Liver (tissue), 9 donors: ENCODE results near the gene ERBB2. TPM values are rescaled to one million over a fixed set of nuclear protein-coding genes. Genes with fewer than 3 reads are reported as not detected.
A peak's percentile ranks its signal among the peaks of the same experiment; 100 is the strongest.

Experiments
- DNase-seq: peaks from one replicate; pipeline ENCODE4 v3.0.0-alpha.2; 2017; ENCODE audit warnings: low spot score
- H3K27ac ChIP-seq, 2 donors: one replicate each; pipeline ENCODE4 v1.7.0; 2013; ENCODE audit warnings: inconsistent platforms in 2 of 2, low read length in 2 of 2, control low read depth in 1 of 2, low read depth in 1 of 2, mild to moderate bottlenecking in 1 of 2
- H3K27me3 ChIP-seq, 4 donors: one replicate each; pipeline versions ENCODE4 v1.6.1 to v1.7.0; 2013; ENCODE audit warnings: low read length in 3 of 4, inconsistent platforms in 1 of 4, mild to moderate bottlenecking in 1 of 4, moderate library complexity in 1 of 4; ENCODE audit not compliant: control insufficient read depth in 4 of 4, insufficient read depth in 4 of 4
- H3K36me3 ChIP-seq, 4 donors: one replicate each; pipeline versions ENCODE4 v1.6.1 to v1.7.0; 2013; ENCODE audit warnings: low read length in 3 of 4, mild to moderate bottlenecking in 3 of 4, low read depth in 1 of 4, moderate library complexity in 1 of 4; ENCODE audit not compliant: control insufficient read depth in 4 of 4, insufficient read depth in 3 of 4
- H3K4me1 ChIP-seq, 4 donors: one replicate each; pipeline versions ENCODE4 v1.6.1 to v1.7.0; 2013; ENCODE audit warnings: low read length in 3 of 4, mild to moderate bottlenecking in 3 of 4, moderate library complexity in 1 of 4; ENCODE audit not compliant: control insufficient read depth in 4 of 4, insufficient read depth in 4 of 4
- H3K4me3 ChIP-seq, 3 donors: one replicate each; pipeline versions ENCODE4 v1.6.1 to v1.7.0; 2013; ENCODE audit warnings: low read length in 3 of 3, control low read depth in 1 of 3, low read depth in 1 of 3, mild to moderate bottlenecking in 1 of 3
- H3K9ac ChIP-seq, 2 donors: one replicate each; pipeline ENCODE4 v1.7.0; 2013; ENCODE audit warnings: low read length in 2 of 2, mild to moderate bottlenecking in 2 of 2, moderate library complexity in 2 of 2, control low read depth in 1 of 2, low read depth in 1 of 2
- H3K9me3 ChIP-seq, 4 donors: one replicate each; pipeline versions ENCODE4 v1.6.1 to v1.7.0; 2013; ENCODE audit warnings: low read length in 3 of 4; ENCODE audit not compliant: control insufficient read depth in 4 of 4
- ATF3 ChIP-seq: IDR thresholded peaks from 2 replicates; pipeline ENCODE4 v1.6.1; 2016; ENCODE audit warnings: antibody characterized with exemption
- CTCF ChIP-seq: fragments of 150-350 bp; IDR thresholded peaks from 2 replicates; pipeline ENCODE4 v1.5.1; 2017; ENCODE audit warnings: improper control_type of control experiment, low read depth, low read length; ENCODE audit not compliant: missing input control
- EGR1 ChIP-seq, 2 donors: IDR thresholded peaks; 2 replicates each; pipeline ENCODE4 v1.6.1; 2016 to 2018; ENCODE audit warnings: antibody characterized with exemption in 2 of 2, low read depth in 2 of 2
- HNF4A ChIP-seq, 2 donors: conservative IDR thresholded peaks; 2 replicates each; pipeline ENCODE4 v1.6.1; 2016; ENCODE audit warnings: antibody characterized with exemption in 2 of 2, mild to moderate bottlenecking in 2 of 2
- HNF4G ChIP-seq: IDR thresholded peaks from 2 replicates; pipeline ENCODE4 v1.6.1; 2016; ENCODE audit warnings: antibody characterized with exemption
- JUND ChIP-seq, 2 donors: IDR thresholded peaks; 2 replicates each; pipeline ENCODE4 v1.6.1; 2016; ENCODE audit warnings: antibody characterized with exemption in 2 of 2
- NR2F2 ChIP-seq: IDR thresholded peaks from 2 replicates; pipeline ENCODE4 v1.6.1; 2016; ENCODE audit warnings: antibody characterized with exemption
- RAD21 ChIP-seq, 2 donors: IDR thresholded peaks; 2 replicates each; pipeline ENCODE4 v1.6.1; 2016; ENCODE audit warnings: antibody characterized with exemption in 2 of 2, mild to moderate bottlenecking in 2 of 2
- RXRA ChIP-seq, 2 donors: IDR thresholded peaks; 2 replicates each; pipeline ENCODE4 v1.6.1; 2017 to 2018; ENCODE audit warnings: antibody characterized with exemption in 2 of 2, mild to moderate bottlenecking in 1 of 2
- TAF1 ChIP-seq: conservative IDR thresholded peaks from 2 replicates; pipeline ENCODE4 v1.6.1; 2016; ENCODE audit warnings: antibody characterized with exemption, mild to moderate bottlenecking
- ZBTB33 ChIP-seq: IDR thresholded peaks from 2 replicates; pipeline ENCODE4 v1.6.1; 2016; ENCODE audit warnings: antibody characterized with exemption
- WGBS: extraction: QIAGEN DNeasy Blood & Tissue Kit; methylation state at CpG from one replicate; pipeline ENCODE4 v1.1.7; 2013; 5-methylcytosine and 5-hydroxymethylcytosine counted together
- polyA plus RNA-seq, 2 donors: library from polyadenylated mRNA; stranded (reverse) in 1 of 2; unstranded in 1 of 2; fragments of 200-250 nt in 1 of 2; fragments of >200 nt in 1 of 2; fragmentation: Nextera tagmentation in 1 of 2; extraction: Ambion mirVana in 1 of 2; gene quantifications; one replicate each; pipeline versions ENCODE4 v1.2.1 to v1.2.3, GENCODE V29; 2013 to 2015
- total RNA-seq, 2 donors: library from RNA; depleted of rRNA; stranded (reverse); fragments of >200 nt; gene quantifications; one replicate each; pipeline ENCODE4 v1.2.3, GENCODE V29; 2014
- donor health status: healthy.
- donor health status: healthy.
- donor health status: healthy.
- donor health status: healthy.
- donor health status: healthy.

ERBB2 gene
- total and polyA plus RNA-seq, 4 donors = 4.7 to 28.8 (median 15.7) TPM

GRCh38 chr17:39653316-39653661 lies 46.6 kb upstream of the ERBB2 start:
- DNase-seq = no peak
- Histone ChIP-seq H3K4me1 (peaks cover 3 to 6% (median 4%) of the 10 kb centered on the region in 4 donors), H3K36me3 (peaks cover 0 to 5% (median under 1%) of the 10 kb centered on the region in 4 donors), H3K27ac (no peak overlapping the region), H3K9me3 (no peaks in the 10 kb centered on the region), H3K4me3 (no peak overlapping the region), H3K9ac (no peak overlapping the region), H3K27me3 (no peaks in the 10 kb centered on the region)
- WGBS = 87% methylated on average over 12 of the region's 12 CpGs
- TF ChIP-seq JUND (IDR thresholded peaks at IDR 0.05) (no peak), TAF1 (no peak), HNF4G (no peak)

- Histone ChIP-seq H3K4me3 (no peak overlapping the region), H3K9me3 (no peaks in the 10 kb centered on the region), H3K27ac (no peak overlapping the region), H3K36me3 (peaks cover 0 to 7% (median 3%) of the 10 kb centered on the region in 4 donors), H3K4me1 (peaks cover 3 to 6% (median 4%) of the 10 kb centered on the region in 4 donors), H3K9ac (no peak overlapping the region), H3K27me3 (no peaks in the 10 kb centered on the region)
- peak in 1 of 2 donors; percentile 60 for TF ChIP-seq HNF4A (conservative IDR thresholded peaks at IDR 0.05)
- no peak for TF ChIP-seq EGR1 (IDR thresholded peaks at IDR 0.05; ENCODE audit: low read depth in 2 of 2)
- TF ChIP-seq RXRA (IDR thresholded peaks at IDR 0.05) = peak in 1 of 2 donors; percentile 72
- peak in 1 of 2 donors; percentile 75 for TF ChIP-seq RAD21 (IDR thresholded peaks at IDR 0.05)
- TF ChIP-seq TAF1 = no peak
- peak; percentile 63 for TF ChIP-seq CTCF
- DNase-seq = peak; percentile 85
- 63% methylated on average over 14 of the region's 14 CpGs for WGBS
These were observed 46.1 kb upstream of the ERBB2 start for GRCh38 chr17:39653662-39654331.

GRCh38 chr17:39655105-39655504 lies 44.8 kb upstream of the ERBB2 start:
- Histone ChIP-seq H3K9ac (no peak overlapping the region), H3K4me3 (no peak overlapping the region), H3K27ac (no peak overlapping the region), H3K4me1 (peaks cover 3 to 6% (median 6%) of the 10 kb centered on the region in 4 donors), H3K27me3 (no peaks in the 10 kb centered on the region), H3K36me3 (peaks cover 0 to 8% (median 4%) of the 10 kb centered on the region in 4 donors), H3K9me3 (no peaks in the 10 kb centered on the region)
- TF ChIP-seq ZBTB33 (no peak), JUND (IDR thresholded peaks at IDR 0.05) (no peak), RAD21 (IDR thresholded peaks at IDR 0.05) (no peak), ATF3 (no peak), EGR1 (IDR thresholded peaks at IDR 0.05; ENCODE audit: low read depth in 2 of 2) (no peak), NR2F2 (no peak), CTCF (no peak), HNF4A (conservative IDR thresholded peaks at IDR 0.05) (no peak), TAF1 (no peak), RXRA (IDR thresholded peaks at IDR 0.05) (no peak)
- WGBS = 92% methylated on average over 2 of the region's 2 CpGs
- DNase-seq = no peak
